K562 (cell line): ENCODE data around the gene RWDD3. TPM values are rescaled to one million over a fixed set of nuclear protein-coding genes. Genes with fewer than 3 reads are reported as not detected.

Experiments used
- ATAC-seq: fragments of 200-7000 bp; cut with Tn5 transposase; 3 replicates; pipeline ENCODE4 v1.9.1; 2020; ENCODE audit warnings: moderate library complexity
- BruUV-seq: library from RNA; stranded (reverse); fragments of 400-500 nt; replicated peaks from 2 replicates; lab custom pipeline; 2021; lab: Mats Ljungman, UMichigan
- CTCF ChIA-PET: fragments of 300-600 bp; formaldehyde crosslinking; extraction: SDS; loops from one replicate; lab custom pipeline; 2021; ENCODE audit warnings: low intra/inter-chr PET ratio; lab: Yijun Ruan, JAX
- POLR2A ChIA-PET: fragments of 300-600, 350-650 bp; sonication (Branson Sonifier 250); formaldehyde crosslinking; extraction: SDS; loops from one replicate; lab custom pipeline; 2021; ENCODE audit warnings: antibody characterized with exemption, inconsistent platforms; lab: Yijun Ruan, JAX
- DNase-seq, 4 experiments: peaks; one replicate each; pipeline versions ENCODE4 v3.0.0 to v3.0.0-alpha.2; 2011 to 2018; ENCODE audit warnings: low spot score in 3 of 4, mixed read lengths in 3 of 4; ENCODE audit errors: extremely low read depth in 1 of 4
- FAIRE-seq: peaks from 2 replicates; lab custom pipeline; 2011; peaks lifted over from hg19 to GRCh38; lab: Jason Lieb, UNC
- H2AFZ ChIP-seq: 2 replicates; pipeline ENCODE4 v1.6.0; 2011; ENCODE audit warnings: low read depth, low read length, control low read depth, inconsistent platforms
- H3K27ac ChIP-seq: fragments of 200-600 bp; 3 replicates; pipeline ENCODE4 v1.8.0; 2011; ENCODE audit warnings: low read depth, mild to moderate bottlenecking, control low read depth, inconsistent platforms, low read length, moderate library complexity, mixed read lengths; ENCODE audit errors: extremely low read depth
- H3K27me3 ChIP-seq, 2 experiments: fragments of 300-600 bp in 1 of 2; 2 replicates in 1 of 2; 3 replicates in 1 of 2; pipeline versions ENCODE4 v1.6.0 to v1.8.0; 2011; ENCODE audit warnings: inconsistent platforms in 2 of 2, low read length in 2 of 2, mild to moderate bottlenecking in 1 of 2, mixed read lengths in 1 of 2, moderate library complexity in 1 of 2; ENCODE audit not compliant: control insufficient read depth in 2 of 2, insufficient read depth in 2 of 2
- H3K36me3 ChIP-seq: fragments of 300-600 bp; 3 replicates; pipeline ENCODE4 v1.8.0; 2011; ENCODE audit warnings: mild to moderate bottlenecking, low read length, inconsistent platforms; ENCODE audit not compliant: control insufficient read depth, insufficient read depth
- H3K4me1 ChIP-seq, 2 experiments: fragments of 200-600 bp in 1 of 2; replicated peaks in 1 of 2; 2 replicates in 1 of 2; 3 replicates in 1 of 2; pipeline versions ENCODE4 v1.5.1 to v1.8.0; 2011; ENCODE audit warnings: inconsistent platforms in 2 of 2, low read length in 2 of 2, mild to moderate bottlenecking in 1 of 2, mixed read lengths in 1 of 2, moderate library complexity in 1 of 2; ENCODE audit not compliant: control insufficient read depth in 2 of 2, insufficient read depth in 2 of 2
- H3K4me2 ChIP-seq: 2 replicates; pipeline ENCODE4 v1.6.1; 2011; ENCODE audit warnings: low read length, control low read depth, inconsistent platforms, mixed read lengths; ENCODE audit not compliant: insufficient read depth
- H3K4me3 ChIP-seq: fragments of 200-600 bp; sonication (generic), shearing (Covaris generic); 2 replicates; pipeline ENCODE4 v1.5.1; 2016; ENCODE audit warnings: control low read depth, inconsistent platforms
- H3K79me2 ChIP-seq: fragments of 200-600 bp; 3 replicates; pipeline ENCODE4 v1.8.0; 2011; ENCODE audit warnings: low read length, inconsistent platforms; ENCODE audit not compliant: control insufficient read depth, insufficient read depth
- H3K9ac ChIP-seq, 2 experiments: 2 replicates each; pipeline versions ENCODE4 v1.6.0 to v1.6.1; 2011; ENCODE audit warnings: low read depth in 2 of 2, low read length in 2 of 2, control low read depth in 1 of 2, inconsistent platforms in 1 of 2, mild to moderate bottlenecking in 1 of 2, mixed read lengths in 1 of 2; ENCODE audit not compliant: insufficient read depth in 1 of 2
- H3K9me1 ChIP-seq: one replicate; pipeline ENCODE4 v1.6.0; 2011; ENCODE audit warnings: inconsistent platforms, mild to moderate bottlenecking, low read length, moderate library complexity; ENCODE audit not compliant: control insufficient read depth, insufficient read depth
- H3K9me3 ChIP-seq: replicated peaks from 2 replicates; pipeline ENCODE4 v1.5.1; 2011; ENCODE audit warnings: low read depth, low read length, inconsistent platforms; ENCODE audit not compliant: control insufficient read depth, insufficient read depth
- H4K20me1 ChIP-seq: replicated peaks from 2 replicates; pipeline ENCODE4 v1.6.1; 2011; ENCODE audit warnings: low read length, inconsistent platforms, mixed read lengths; ENCODE audit not compliant: control insufficient read depth, insufficient read depth
- SRF ChIP-seq, 2 experiments: fragments of 250-450, 450-650 bp in 1 of 2; sonication (Bioruptor Pico) in 1 of 2; sonication (generic) in 1 of 2; formaldehyde crosslinking; IDR thresholded peaks; 2 replicates each; pipeline versions ENCODE4 v1.5.0 to v1.5.1; 2020 to 2022; ENCODE audit warnings: mild to moderate bottlenecking in 1 of 2, missing genetic modification reagents in 1 of 2
- ZNF217 ChIP-seq: sonication (generic); formaldehyde crosslinking; IDR thresholded peaks from 2 replicates; pipeline ENCODE4 v1.8.0; 2022; ENCODE audit warnings: mild to moderate bottlenecking, missing genetic modification reagents
- WGBS: fragments of 100-300 bp; shearing (Covaris generic); methylation state at CpG from one replicate; pipeline ENCODE4 v1.1.6; 2016; ENCODE audit warnings: low coverage, mixed read lengths; ENCODE audit not compliant: insufficient coverage; ENCODE audit errors: missing lambda C conversion rate; 5-methylcytosine and 5-hydroxymethylcytosine counted together
- in situ Hi-C: fragments of 300-500 bp; cut with MboI; formaldehyde crosslinking; loops from 4 replicates; pipeline ENCODE4 v1.15.0; 2018; ENCODE audit warnings: inconsistent platforms, mixed read lengths
- intact Hi-C: fragments of 100-400 bp; cut with micrococcal nuclease; formaldehyde crosslinking; loops from 2 replicates; pipeline ENCODE4 v1.14.2; 2022
- polyA plus RNA-seq, 8 experiments: library from polyadenylated mRNA; depleted of rRNA in 4 of 8; stranded (reverse) in 5 of 8; unstranded in 3 of 8; fragments of >200 nt; fragmentation: Nextera tagmentation in 2 of 8; fragmentation: Illumina TruSeq in 1 of 8; extraction: Ambion mirVana in 2 of 8; extraction: Trizol in 1 of 8; gene quantifications; 2 replicates each; pipeline versions ENCODE4 v1.2.1 to v1.2.3, GENCODE V29; 2011 to 2014; ENCODE audit warnings: inconsistent platforms in 1 of 8, missing spikeins in 1 of 8
- total RNA-seq, 7 experiments: library from RNA; depleted of rRNA in 6 of 7; stranded (reverse); fragments of >200 nt in 6 of 7; fragmentation: Illumina TruSeq in 2 of 7; extraction: Trizol in 2 of 7; gene quantifications; 2 replicates each; pipeline versions ENCODE4 v1.2.1 to v1.2.3, GENCODE V29; 2011 to 2021; ENCODE audit warnings: low replicate concordance in 1 of 7
- TF ChIP-seq, protein P1 (sequence below): sonication (generic); formaldehyde crosslinking; IDR thresholded peaks from 2 replicates; pipeline ENCODE4 v1.8.0; 2022; ENCODE audit warnings: mild to moderate bottlenecking, missing genetic modification reagents

RWDD3 gene
- total and polyA plus RNA-seq, 9 of the 15 experiments (the other 6 are each of a cell fraction or from before 2014, with no cell fraction given) = 21.6 to 65.0 (median 34.9) TPM

GRCh38 chr1:95278173-95279006 lies 44.4 kb downstream of the RWDD3 start:
- BruUV-seq = no TSS peak
- Histone ChIP-seq H3K9ac (no peak overlapping the region; a peak in 1 of 4 replicates), H3K79me2 (no peaks in the 10 kb centered on the region), H3K4me3 (no peak overlapping the region), H4K20me1 (no peaks in the 10 kb centered on the region), H3K27me3 (no peaks in the 10 kb centered on the region), H3K27ac (no peak overlapping the region), H3K4me1 (no peaks in the 10 kb centered on the region), H3K36me3 (no peaks in the 10 kb centered on the region), H3K9me1 (no peaks in the 10 kb centered on the region), H2AFZ (peak overlapping the region; percentile 86), H3K4me2 (peak overlapping the region; percentile 26; the same call in 1 of the 2 replicates), H3K9me3 (no peaks in the 10 kb centered on the region)
- ChIA-PET CTCF (no interaction called here), POLR2A (interaction anchor here (0.6 kb wide), 1 partner anchor 71 kb away, joined by 4 read pairs; no protein-coding TSS in a partner anchor)
- in situ Hi-C loops (no loop called here), intact Hi-C loops (no loop called here)
- FAIRE-seq = no peak
- peak in 1 of 4 experiments; percentile 8 for DNase-seq
- WGBS = 7% methylated on average over 4 of the region's 4 CpGs
- ATAC-seq = peak; percentile 82
- TF ChIP-seq SRF (CRISPR knock-in tag; IDR thresholded peaks at IDR 0.05) (peak in 1 of 2 experiments; percentile 93; a peak in 2 of 4 replicates), ZNF217 (CRISPR knock-in tag) (no peak)
- TF ChIP-seq, protein P1, sequence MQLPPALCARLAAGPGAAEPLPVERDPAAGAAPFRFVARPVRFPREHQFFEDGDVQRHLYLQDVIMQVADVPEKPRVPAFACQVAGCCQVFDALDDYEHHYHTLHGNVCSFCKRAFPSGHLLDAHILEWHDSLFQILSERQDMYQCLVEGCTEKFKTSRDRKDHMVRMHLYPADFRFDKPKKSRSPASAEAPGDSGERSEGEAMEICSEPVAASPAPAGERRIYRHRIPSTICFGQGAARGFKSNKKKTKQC = no peak
- TF ChIP-seq, all 486 proteins: peak for 1
